Neural cell (in vitro differentiated cells): ENCODE results near the gene TMEFF2. TPM values are rescaled to one million over a fixed set of nuclear protein-coding genes. Genes with fewer than 3 reads are reported as not detected.

Source experiments
- H2AFZ ChIP-seq: fragments of 200-600, 300-800 bp; sonication (generic), shearing (Covaris generic); 2 replicates; pipeline ENCODE4 v1.6.0; 2014; ENCODE audit warnings: low read depth, mild to moderate bottlenecking, antibody characterized with exemption, low read length, moderate library complexity
- H3F3A ChIP-seq: fragments of 200-600 bp; shearing (Covaris generic); 2 replicates; pipeline ENCODE4 v1.6.1; 2016; ENCODE audit warnings: mild to moderate bottlenecking, moderate library complexity, mixed read lengths, antibody characterized with exemption, low read length; ENCODE audit not compliant: insufficient read depth, poor library complexity, severe bottlenecking
- H3K27ac ChIP-seq: fragments of 200-600, 300-800 bp; sonication (generic), shearing (Covaris generic); 2 replicates; pipeline ENCODE4 v1.5.1; 2014; ENCODE audit warnings: mild to moderate bottlenecking, low read length, moderate library complexity
- H3K27me3 ChIP-seq: fragments of 300-800, 200-600 bp; sonication (generic), shearing (Covaris generic); 2 replicates; pipeline ENCODE4 v1.6.0; 2014; ENCODE audit warnings: mild to moderate bottlenecking, low read depth, low read length, moderate library complexity; ENCODE audit not compliant: insufficient read depth
- H3K36me3 ChIP-seq: fragments of 300-800, 200-600 bp; sonication (generic), shearing (Covaris generic); 2 replicates; pipeline ENCODE4 v1.5.1; 2014; ENCODE audit warnings: mild to moderate bottlenecking, antibody characterized with exemption, low read length, moderate library complexity; ENCODE audit not compliant: insufficient read depth
- H3K4me2 ChIP-seq: fragments of 300-800, 200-600 bp; sonication (generic), shearing (Covaris generic); 2 replicates; pipeline ENCODE4 v1.6.0; 2014; ENCODE audit warnings: mild to moderate bottlenecking, low read length
- H3K4me3 ChIP-seq: fragments of 300-800, 200-600 bp; sonication (generic), shearing (Covaris generic); 2 replicates; pipeline ENCODE4 v1.5.1; 2014; ENCODE audit warnings: mild to moderate bottlenecking, low read length, moderate library complexity
- H3K79me2 ChIP-seq: fragments of 200-600 bp; shearing (Covaris generic); replicated peaks from 2 replicates; pipeline ENCODE4 v1.6.0; 2014; ENCODE audit warnings: mild to moderate bottlenecking, low read length, moderate library complexity; ENCODE audit not compliant: insufficient read depth
- H3K9ac ChIP-seq: fragments of 300-800, 200-600 bp; sonication (generic), shearing (Covaris generic); 2 replicates; pipeline ENCODE4 v1.6.1; 2016; ENCODE audit warnings: mild to moderate bottlenecking, low read length, mixed read lengths
- H3K9me2 ChIP-seq: fragments of 200-600 bp; shearing (Covaris generic); 2 replicates; pipeline ENCODE4 v1.6.1; 2016; ENCODE audit warnings: mild to moderate bottlenecking, low read length, mixed read lengths; ENCODE audit not compliant: insufficient read depth
- H3K9me3 ChIP-seq: fragments of 200-600, 300-800 bp; sonication (generic), shearing (Covaris generic); 2 replicates; pipeline ENCODE4 v1.6.1; 2016; ENCODE audit warnings: mild to moderate bottlenecking, mixed run types, low read length, moderate library complexity, mixed read lengths
- H4K20me1 ChIP-seq: fragments of 200-600 bp; shearing (Covaris generic); 2 replicates; pipeline ENCODE4 v1.6.1; 2016; ENCODE audit warnings: mild to moderate bottlenecking, mixed run types; ENCODE audit not compliant: insufficient read depth
- CTCF ChIP-seq: fragments of 450-650 bp; IDR thresholded peaks from 2 replicates; pipeline ENCODE4 v1.5.1; 2014; ENCODE audit warnings: antibody characterized with exemption, mild to moderate bottlenecking, moderate library complexity; ENCODE audit not compliant: poor library complexity, severe bottlenecking
- EP300 ChIP-seq: fragments of 450-650 bp; conservative IDR thresholded peaks from 2 replicates; pipeline ENCODE4 v1.6.1; 2014; ENCODE audit warnings: antibody characterized with exemption, mild to moderate bottlenecking, moderate library complexity; ENCODE audit not compliant: poor library complexity, severe bottlenecking
- EZH2 ChIP-seq: fragments of 200-600, 300-800 bp; shearing (Covaris generic), sonication (generic); IDR thresholded peaks from 2 replicates; pipeline ENCODE4 v1.6.1; 2014; ENCODE audit warnings: antibody characterized with exemption, low read length, borderline replicate concordance, mild to moderate bottlenecking; ENCODE audit not compliant: insufficient read depth, poor library complexity, severe bottlenecking
- MXI1 ChIP-seq: fragments of 450-650 bp; conservative IDR thresholded peaks from 2 replicates; pipeline ENCODE4 v1.6.1; 2014; ENCODE audit warnings: antibody characterized with exemption, mild to moderate bottlenecking; ENCODE audit not compliant: poor library complexity, severe bottlenecking
- POLR2AphosphoS5 ChIP-seq: IDR thresholded peaks from 2 replicates; pipeline ENCODE4 v1.6.1; 2012
- RAD21 ChIP-seq: fragments of 450-650 bp; conservative IDR thresholded peaks from 2 replicates; pipeline ENCODE4 v1.6.1; 2014; ENCODE audit warnings: antibody characterized with exemption, mild to moderate bottlenecking, moderate library complexity
- SMC3 ChIP-seq: fragments of 450-650 bp; conservative IDR thresholded peaks from 2 replicates; pipeline ENCODE4 v1.6.1; 2014; ENCODE audit warnings: antibody characterized with exemption, mild to moderate bottlenecking, moderate library complexity; ENCODE audit not compliant: poor library complexity
- TAF1 ChIP-seq: IDR thresholded peaks from 2 replicates; pipeline ENCODE4 v1.6.1; 2012; ENCODE audit warnings: low read depth
- polyA plus RNA-seq: library from polyadenylated mRNA; depleted of rRNA; stranded (reverse); fragments of >200 nt; gene quantifications from 2 replicates; pipeline ENCODE4 v1.2.3, GENCODE V29; 2014
- TF ChIP-seq, protein P1 (sequence below): IDR thresholded peaks from 2 replicates; pipeline ENCODE4 v1.6.1; 2012; ENCODE audit warnings: borderline replicate concordance

Gene TMEFF2
- polyA plus RNA-seq, 1 donor from 2014 or later = 24.6 TPM

DNA sequence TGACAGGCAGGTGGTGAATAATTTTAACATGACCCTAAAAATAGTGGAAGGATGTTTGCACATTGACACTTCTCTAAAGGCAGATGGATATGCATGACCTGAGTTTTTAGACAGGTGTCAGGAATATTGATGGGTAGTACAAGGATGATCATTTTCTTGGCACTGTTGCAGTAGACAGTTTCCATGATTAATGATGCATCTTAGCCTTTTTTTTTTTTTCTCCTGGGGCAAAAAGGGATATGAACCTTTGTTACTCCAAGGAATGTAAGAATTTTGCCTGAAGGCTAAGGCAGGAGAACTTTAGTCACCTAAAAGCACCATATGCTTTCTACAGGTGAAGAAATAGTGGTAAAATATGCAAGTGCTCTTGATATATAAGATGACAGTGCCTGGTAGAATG, 211.5 kb downstream of the TMEFF2 start:
- Histone ChIP-seq H3K4me2 (no peak overlapping the region), H2AFZ (no peak overlapping the region), H3K9me2 (no peaks in the 10 kb centered on the region), H3K9ac (no peak overlapping the region), H3K27me3 (no peaks in the 10 kb centered on the region), H4K20me1 (no peaks in the 10 kb centered on the region), H3K79me2 (no peaks in the 10 kb centered on the region), H3K27ac (peak overlapping the region; percentile 54), H3K9me3 (no peaks in the 10 kb centered on the region), H3K36me3 (no peaks in the 10 kb centered on the region), H3F3A (no peaks in the 10 kb centered on the region), H3K4me3 (peak overlapping the region; percentile 20)
- TF ChIP-seq SMC3 = no peak
- TF ChIP-seq, protein P1, sequence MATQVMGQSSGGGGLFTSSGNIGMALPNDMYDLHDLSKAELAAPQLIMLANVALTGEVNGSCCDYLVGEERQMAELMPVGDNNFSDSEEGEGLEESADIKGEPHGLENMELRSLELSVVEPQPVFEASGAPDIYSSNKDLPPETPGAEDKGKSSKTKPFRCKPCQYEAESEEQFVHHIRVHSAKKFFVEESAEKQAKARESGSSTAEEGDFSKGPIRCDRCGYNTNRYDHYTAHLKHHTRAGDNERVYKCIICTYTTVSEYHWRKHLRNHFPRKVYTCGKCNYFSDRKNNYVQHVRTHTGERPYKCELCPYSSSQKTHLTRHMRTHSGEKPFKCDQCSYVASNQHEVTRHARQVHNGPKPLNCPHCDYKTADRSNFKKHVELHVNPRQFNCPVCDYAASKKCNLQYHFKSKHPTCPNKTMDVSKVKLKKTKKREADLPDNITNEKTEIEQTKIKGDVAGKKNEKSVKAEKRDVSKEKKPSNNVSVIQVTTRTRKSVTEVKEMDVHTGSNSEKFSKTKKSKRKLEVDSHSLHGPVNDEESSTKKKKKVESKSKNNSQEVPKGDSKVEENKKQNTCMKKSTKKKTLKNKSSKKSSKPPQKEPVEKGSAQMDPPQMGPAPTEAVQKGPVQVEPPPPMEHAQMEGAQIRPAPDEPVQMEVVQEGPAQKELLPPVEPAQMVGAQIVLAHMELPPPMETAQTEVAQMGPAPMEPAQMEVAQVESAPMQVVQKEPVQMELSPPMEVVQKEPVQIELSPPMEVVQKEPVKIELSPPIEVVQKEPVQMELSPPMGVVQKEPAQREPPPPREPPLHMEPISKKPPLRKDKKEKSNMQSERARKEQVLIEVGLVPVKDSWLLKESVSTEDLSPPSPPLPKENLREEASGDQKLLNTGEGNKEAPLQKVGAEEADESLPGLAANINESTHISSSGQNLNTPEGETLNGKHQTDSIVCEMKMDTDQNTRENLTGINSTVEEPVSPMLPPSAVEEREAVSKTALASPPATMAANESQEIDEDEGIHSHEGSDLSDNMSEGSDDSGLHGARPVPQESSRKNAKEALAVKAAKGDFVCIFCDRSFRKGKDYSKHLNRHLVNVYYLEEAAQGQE = peak; percentile 76
- peak; percentile 96 for TF ChIP-seq EP300
- no peak for TF ChIP-seq MXI1
- TF ChIP-seq TAF1 = no peak
- TF ChIP-seq CTCF = no peak
- peak; percentile 56 for TF ChIP-seq POLR2AphosphoS5

DNA sequence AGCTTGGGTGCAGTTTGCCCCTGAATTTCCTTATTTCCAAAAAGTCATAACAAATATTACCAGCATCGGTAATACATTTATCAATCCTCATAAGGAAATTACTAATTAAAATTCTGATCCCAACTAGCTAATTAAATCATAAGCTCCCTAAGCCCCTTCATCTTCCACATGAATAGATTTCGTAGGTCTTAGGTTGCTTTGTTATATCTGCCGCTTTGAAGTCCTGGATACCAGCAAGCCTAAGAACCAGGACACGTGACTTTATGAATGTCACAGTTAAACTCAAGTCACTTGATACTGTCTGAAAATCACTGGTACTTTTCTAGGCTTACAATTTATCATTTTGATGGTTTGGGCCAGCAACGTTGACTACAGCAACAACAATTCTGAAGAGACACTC, 213.0 kb downstream of the TMEFF2 start:
- TF ChIP-seq CTCF = no peak
- TF ChIP-seq TAF1 = no peak
- no peak for TF ChIP-seq EP300
- TF ChIP-seq, protein P1 = no peak
- TF ChIP-seq POLR2AphosphoS5 = no peak
- no peak for TF ChIP-seq EZH2
- TF ChIP-seq MXI1 = no peak
- no peak for TF ChIP-seq SMC3
- TF ChIP-seq RAD21 = no peak
- H4K20me1 ChIP-seq = no peaks in the 10 kb centered on the region
- no peak overlapping the region for H3K9ac ChIP-seq
- H3K79me2 ChIP-seq = no peaks in the 10 kb centered on the region
- H2AFZ ChIP-seq = no peak overlapping the region
- no peaks in the 10 kb centered on the region for H3K9me3 ChIP-seq
- no peaks in the 10 kb centered on the region for H3K36me3 ChIP-seq
- H3K9me2 ChIP-seq = no peaks in the 10 kb centered on the region
- H3F3A ChIP-seq = no peaks in the 10 kb centered on the region
- no peak overlapping the region for H3K4me3 ChIP-seq
- no peaks in the 10 kb centered on the region for H3K27me3 ChIP-seq
- no peak overlapping the region for H3K27ac ChIP-seq
- no peak overlapping the region for H3K4me2 ChIP-seq
